ENCODE data around the gene ABCA1.

Gene ABCA1

GRCh38 chr9:104795857-104796256 is 132.1 kb downstream of the ABCA1 start:
- Mint-ChIP-seq H3K27me3 (ENCODE audit: low read depth) (no peaks in the 10 kb centered on the region), H3K9me3 (no peaks in the 10 kb centered on the region), H3K27ac (no peak overlapping the region), H3K4me3 (no peak overlapping the region), H3K36me3 (ENCODE audit: low read depth) (peaks cover 63% of the 10 kb centered on the region), H3K4me1 (peaks cover 10% of the 10 kb centered on the region)
- no peak for TF ChIP-seq CTCF (IDR thresholded peaks at IDR 0.05; ENCODE audit: unreplicated experiment in 3 of 3)

GRCh38 chr9:104795082-104795481 is 132.9 kb downstream of the ABCA1 start:
- Mint-ChIP-seq H3K27me3 (ENCODE audit: low read depth) (no peaks in the 10 kb centered on the region), H3K9me3 (no peaks in the 10 kb centered on the region), H3K4me1 (peaks cover 10% of the 10 kb centered on the region), H3K36me3 (ENCODE audit: low read depth) (peaks cover 64% of the 10 kb centered on the region), H3K27ac (no peak overlapping the region), H3K4me3 (no peak overlapping the region)
- no peak for TF ChIP-seq CTCF (IDR thresholded peaks at IDR 0.05; ENCODE audit: unreplicated experiment in 3 of 3)

GRCh38 chr9:104794070-104794469 is 133.9 kb downstream of the ABCA1 start:
- peaks cover 64% of the 10 kb centered on the region for H3K36me3 Mint-ChIP-seq (ENCODE audit: low read depth)
- H3K27ac Mint-ChIP-seq = no peak overlapping the region
- H3K4me1 Mint-ChIP-seq = peaks cover 5% of the 10 kb centered on the region
- no peaks in the 10 kb centered on the region for H3K27me3 Mint-ChIP-seq (ENCODE audit: low read depth)
- no peak for TF ChIP-seq CTCF (IDR thresholded peaks at IDR 0.05; ENCODE audit: unreplicated experiment in 3 of 3)
- no peak overlapping the region for H3K4me3 Mint-ChIP-seq
- no peaks in the 10 kb centered on the region for H3K9me3 Mint-ChIP-seq

- TF ChIP-seq CTCF (IDR thresholded peaks at IDR 0.05; ENCODE audit: unreplicated experiment in 3 of 3) = no peak
- no peaks in the 10 kb centered on the region for H3K9me3 Mint-ChIP-seq
- H3K27ac Mint-ChIP-seq = no peak overlapping the region
- H3K4me1 Mint-ChIP-seq = no peaks in the 10 kb centered on the region
- no peak overlapping the region for H3K4me3 Mint-ChIP-seq
- no peaks in the 10 kb centered on the region for H3K27me3 Mint-ChIP-seq (ENCODE audit: low read depth)
- peaks cover 67% of the 10 kb centered on the region for H3K36me3 Mint-ChIP-seq (ENCODE audit: low read depth)
Measured at GRCh38 chr9:104788251-104788650, 139.7 kb downstream of the ABCA1 start.

- peaks cover 59% of the 10 kb centered on the region for H3K36me3 Mint-ChIP-seq (ENCODE audit: low read depth)
- H3K4me1 Mint-ChIP-seq = no peaks in the 10 kb centered on the region
- H3K4me3 Mint-ChIP-seq = no peak overlapping the region
- no peaks in the 10 kb centered on the region for H3K27me3 Mint-ChIP-seq (ENCODE audit: low read depth)
- no peaks in the 10 kb centered on the region for H3K9me3 Mint-ChIP-seq
- no peak for TF ChIP-seq CTCF (IDR thresholded peaks at IDR 0.05; ENCODE audit: unreplicated experiment in 3 of 3)
- H3K27ac Mint-ChIP-seq = no peak overlapping the region
Measured at GRCh38 chr9:104787306-104788015, 140.5 kb downstream of the ABCA1 start.

GRCh38 chr9:104786293-104786692 is 141.7 kb downstream of the ABCA1 start:
- peaks cover 53% of the 10 kb centered on the region for H3K36me3 Mint-ChIP-seq (ENCODE audit: low read depth)
- H3K4me3 Mint-ChIP-seq = no peak overlapping the region
- no peaks in the 10 kb centered on the region for H3K27me3 Mint-ChIP-seq (ENCODE audit: low read depth)

More at GRCh38 chr9:104786293-104786692, 141.7 kb downstream of the ABCA1 start:
- no peak for TF ChIP-seq CTCF (IDR thresholded peaks at IDR 0.05; ENCODE audit: unreplicated experiment in 3 of 3)
- no peaks in the 10 kb centered on the region for H3K9me3 Mint-ChIP-seq
- H3K27ac Mint-ChIP-seq = no peak overlapping the region
- no peaks in the 10 kb centered on the region for H3K4me1 Mint-ChIP-seq

Data from nephron (organoid).